GM12875 (cell line): ENCODE measurements around the gene ADCY4.
A peak's percentile ranks its signal among the peaks of the same experiment; 100 is the strongest.

Experiments used
- H3K4me3 ChIP-seq: one replicate; pipeline ENCODE4 v1.5.1; 2011; ENCODE audit warnings: low read depth, low read length, control low read depth
- CTCF ChIP-seq: IDR thresholded peaks from 2 replicates; pipeline ENCODE4 v1.5.1; 2011; ENCODE audit warnings: low read depth, mild to moderate bottlenecking, control low read depth, inconsistent platforms, low read length, moderate library complexity, borderline replicate concordance; ENCODE audit not compliant: insufficient read depth

Gene ADCY4

DNA sequence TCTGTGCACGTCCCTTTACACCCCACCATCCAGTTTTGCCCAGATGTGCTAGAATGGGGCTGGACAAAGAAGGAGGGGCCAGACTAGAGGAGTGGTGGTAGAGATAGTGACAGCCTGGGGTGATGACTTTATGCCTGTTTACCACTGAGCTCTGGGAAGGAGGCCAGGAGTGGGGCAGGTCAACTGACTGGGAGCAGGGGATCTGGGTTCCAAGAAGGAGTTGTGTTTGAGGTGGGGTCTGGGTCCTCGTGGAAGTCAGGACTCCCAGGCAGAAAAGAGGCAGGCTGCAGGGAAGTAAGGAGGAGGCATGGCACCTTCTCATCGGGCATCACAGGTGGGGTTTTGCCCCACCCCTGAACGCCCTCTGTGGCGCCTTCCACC is 24.6 kb downstream of the ADCY4 start:
- H3K4me3 ChIP-seq: peak overlapping the region; percentile 16
- TF ChIP-seq CTCF: no peak

DNA sequence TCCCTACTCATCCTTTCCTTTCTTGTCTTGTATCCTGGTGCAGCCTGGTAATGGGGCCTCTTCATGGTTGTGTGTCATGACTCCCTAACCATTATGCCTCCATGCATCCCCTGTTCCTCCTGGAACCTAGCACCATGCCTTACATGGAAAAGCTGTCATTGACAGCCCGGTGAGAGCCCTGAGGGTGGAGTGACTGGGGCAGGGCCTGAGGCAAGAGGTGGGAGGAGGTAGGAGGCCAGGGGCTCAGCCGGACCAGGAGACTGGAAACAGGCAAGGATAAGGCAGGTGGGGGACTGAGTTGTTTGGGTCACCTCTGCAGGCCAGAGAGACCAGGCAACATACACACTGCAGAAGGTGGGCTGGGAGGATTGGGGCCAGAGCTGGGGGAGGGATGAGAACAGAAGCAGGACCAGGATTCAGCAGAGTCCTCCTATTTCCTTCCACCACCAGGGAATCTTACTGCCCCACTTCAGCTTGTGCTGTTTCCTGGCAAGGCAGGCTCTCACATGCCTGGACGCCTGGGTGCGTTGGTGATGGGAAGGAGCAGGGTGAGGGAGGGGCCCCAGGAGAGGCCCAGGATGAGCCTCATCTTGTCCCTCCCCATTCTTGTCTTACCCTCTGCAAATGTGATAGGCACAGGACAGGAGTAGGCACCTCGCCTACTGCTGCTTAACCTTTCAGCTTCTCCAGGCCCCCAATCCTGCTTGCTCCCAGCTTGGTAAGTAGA is 25.2 kb downstream of the ADCY4 start, which contains the start of gene LTB4R2:
Gene LTB4R2, plus strand, starts transcription at position 603 of the 727 bp plus-strand sequence. CDS start 525 bp downstream, outside the sequence.
- H3K4me3 ChIP-seq: peak within 1 kb of the TSS; percentile 16
- TF ChIP-seq CTCF: no peak

GRCh38 chr14:24308342-24309124 is 26.3 kb downstream of the ADCY4 start:
- H3K4me3 ChIP-seq: no peak overlapping the region
- no peak for TF ChIP-seq CTCF

DNA sequence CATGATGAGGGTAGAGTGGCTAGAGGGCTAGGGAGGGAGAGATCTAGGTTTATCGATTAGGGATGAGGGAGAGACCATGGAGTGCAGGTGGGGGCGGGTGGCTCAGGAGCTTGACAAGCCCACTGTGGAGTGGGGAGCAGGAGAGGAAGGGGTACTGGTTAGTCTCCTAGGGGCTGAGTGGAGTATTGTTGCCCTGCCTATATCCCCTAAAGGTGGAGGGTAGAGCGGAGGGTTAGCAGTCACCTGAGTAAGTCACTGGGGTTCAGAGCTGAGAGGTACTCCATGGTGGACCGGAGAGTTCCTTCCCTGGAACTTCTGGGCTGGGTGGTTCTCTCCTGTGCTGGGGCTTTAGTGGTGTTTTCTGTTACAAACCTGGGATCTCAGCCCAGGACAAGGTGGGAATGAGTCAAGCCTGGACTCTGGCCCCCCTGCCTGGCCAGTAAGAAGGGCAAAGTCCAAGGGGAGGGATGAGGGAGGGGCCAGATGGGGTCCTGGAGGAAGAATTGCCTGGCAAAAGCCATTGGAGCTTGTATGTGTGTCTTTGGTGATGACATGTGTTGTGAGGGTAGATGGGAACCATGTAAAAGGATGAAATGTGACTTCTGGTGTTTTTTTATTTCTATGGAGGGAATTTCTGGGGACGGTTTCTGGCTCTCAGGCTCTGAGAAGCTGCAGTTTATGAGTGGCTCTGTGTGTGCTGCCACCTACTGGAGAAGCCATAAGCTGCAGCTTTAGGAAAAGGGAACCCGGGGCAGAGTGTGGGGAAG is 27.1 kb downstream of the ADCY4 start, which contains the start of gene CIDEB:
Gene CIDEB, minus strand, starts transcription at position 403 of the 767 bp plus-strand sequence. Its CDS starts 119 bp downstream, at position 284.
- TF ChIP-seq CTCF: peak; percentile 91

GRCh38 chr14:24307156-24307574 is 27.7 kb downstream of the ADCY4 start:
- TF ChIP-seq CTCF: no peak
- no peak overlapping the region for H3K4me3 ChIP-seq

More for the DNA sequence above, 27.1 kb downstream of the ADCY4 start, which contains the start of gene CIDEB:
- H3K4me3 ChIP-seq: no peak within 1 kb of the TSS

GRCh38 chr14:24304019-24304387 is 30.9 kb downstream of the ADCY4 start:
- no peak overlapping the region for H3K4me3 ChIP-seq
- TF ChIP-seq CTCF: no peak
